Lower leg skin (tissue), 4 donors: Measurements from ENCODE around the gene PTRH1. TPM values are rescaled to one million over a fixed set of nuclear protein-coding genes. Genes with fewer than 3 reads are reported as not detected.

ENCODE experiments used
- DNase-seq, 2 donors: peaks; one replicate each; pipeline ENCODE4 v3.0.0-alpha.2; 2019; ENCODE audit warnings: low spot score in 2 of 2
- H3K4me3 ChIP-seq: fragments of 200-600 bp; sonication (generic); 2 replicates; pipeline ENCODE4 v1.5.1; 2017; ENCODE audit warnings: mild to moderate bottlenecking, low read depth; ENCODE audit not compliant: poor library complexity, severe bottlenecking
- POLR2A ChIP-seq, 2 donors: fragments of 450-650 bp; IDR thresholded peaks; one replicate each; pipeline ENCODE4 v1.6.1; 2016 to 2017; ENCODE audit warnings: antibody characterized with exemption in 2 of 2, mild to moderate bottlenecking in 1 of 2, moderate library complexity in 1 of 2
- WGBS, 2 donors: methylation state at CpG; one replicate each; pipeline ENCODE4 v1.1.5; 2018; 5-methylcytosine and 5-hydroxymethylcytosine counted together
- intact Hi-C: fragments of 100-400 bp; cut with DNase I; formaldehyde crosslinking; loops from one replicate; pipeline ENCODE4 v1.15.0; 2023; ENCODE audit warnings: low total_unique reads
- total RNA-seq, 4 donors: library from RNA; depleted of rRNA; stranded (reverse); fragments of >200 nt; gene quantifications; one replicate each; pipeline ENCODE4 v1.1.0, GENCODE V29; 2016
- TF ChIP-seq, protein P1 (sequence below), 3 donors: fragments of 450-650 bp; IDR thresholded peaks; one replicate each; pipeline ENCODE4 v1.5.1; 2016; ENCODE audit warnings: antibody characterized with exemption in 3 of 3, mild to moderate bottlenecking in 3 of 3, moderate library complexity in 2 of 3

The PTRH1 gene
- total RNA-seq, 4 donors from 2014 or later, result 28.2 to 71.8 (median 52.3) TPM

- intact Hi-C loops, result no loop called here
- WGBS, 2 donors, result 58 to 62% methylated on average over 23 of the region's 23 CpGs
- DNase-seq, result no peak
- no peak for TF ChIP-seq POLR2A (IDR thresholded peaks at IDR 0.05)
- TF ChIP-seq, protein P1, sequence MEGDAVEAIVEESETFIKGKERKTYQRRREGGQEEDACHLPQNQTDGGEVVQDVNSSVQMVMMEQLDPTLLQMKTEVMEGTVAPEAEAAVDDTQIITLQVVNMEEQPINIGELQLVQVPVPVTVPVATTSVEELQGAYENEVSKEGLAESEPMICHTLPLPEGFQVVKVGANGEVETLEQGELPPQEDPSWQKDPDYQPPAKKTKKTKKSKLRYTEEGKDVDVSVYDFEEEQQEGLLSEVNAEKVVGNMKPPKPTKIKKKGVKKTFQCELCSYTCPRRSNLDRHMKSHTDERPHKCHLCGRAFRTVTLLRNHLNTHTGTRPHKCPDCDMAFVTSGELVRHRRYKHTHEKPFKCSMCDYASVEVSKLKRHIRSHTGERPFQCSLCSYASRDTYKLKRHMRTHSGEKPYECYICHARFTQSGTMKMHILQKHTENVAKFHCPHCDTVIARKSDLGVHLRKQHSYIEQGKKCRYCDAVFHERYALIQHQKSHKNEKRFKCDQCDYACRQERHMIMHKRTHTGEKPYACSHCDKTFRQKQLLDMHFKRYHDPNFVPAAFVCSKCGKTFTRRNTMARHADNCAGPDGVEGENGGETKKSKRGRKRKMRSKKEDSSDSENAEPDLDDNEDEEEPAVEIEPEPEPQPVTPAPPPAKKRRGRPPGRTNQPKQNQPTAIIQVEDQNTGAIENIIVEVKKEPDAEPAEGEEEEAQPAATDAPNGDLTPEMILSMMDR (IDR thresholded peaks at IDR 0.05), result no peak
- H3K4me3 ChIP-seq, result no peak overlapping the region
Observed at GRCh38 chr9:127724012-127724411, 8.5 kb upstream of the PTRH1 start.

DNA sequence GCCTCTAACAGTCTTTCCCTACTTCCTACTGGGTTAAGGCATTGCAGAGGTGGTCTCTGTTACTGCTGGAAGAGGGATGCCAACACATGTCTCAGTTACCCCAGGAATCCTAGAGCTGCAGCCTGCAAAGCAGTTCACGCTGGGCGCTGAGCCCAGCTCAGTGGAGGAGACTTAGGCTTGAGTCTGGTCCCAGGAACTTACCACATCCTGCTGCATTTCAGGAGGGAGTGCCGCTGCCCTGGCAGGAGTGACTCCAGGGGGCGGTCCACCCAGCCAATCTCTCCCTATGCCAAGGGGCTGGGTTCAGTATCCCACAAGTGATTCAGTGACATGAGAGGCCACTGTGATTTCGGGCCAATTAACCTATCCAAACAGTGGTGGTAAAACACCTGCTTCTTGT lies 8.0 kb upstream of the PTRH1 start:
- DNase-seq, result no peak
- intact Hi-C loops, result no loop called here
- no peak overlapping the region for H3K4me3 ChIP-seq
- TF ChIP-seq, protein P1 (IDR thresholded peaks at IDR 0.05), result no peak
- TF ChIP-seq POLR2A (IDR thresholded peaks at IDR 0.05), result no peak
- 44 to 68% methylated on average over 5 of the region's 5 CpGs for WGBS, 2 donors

DNA sequence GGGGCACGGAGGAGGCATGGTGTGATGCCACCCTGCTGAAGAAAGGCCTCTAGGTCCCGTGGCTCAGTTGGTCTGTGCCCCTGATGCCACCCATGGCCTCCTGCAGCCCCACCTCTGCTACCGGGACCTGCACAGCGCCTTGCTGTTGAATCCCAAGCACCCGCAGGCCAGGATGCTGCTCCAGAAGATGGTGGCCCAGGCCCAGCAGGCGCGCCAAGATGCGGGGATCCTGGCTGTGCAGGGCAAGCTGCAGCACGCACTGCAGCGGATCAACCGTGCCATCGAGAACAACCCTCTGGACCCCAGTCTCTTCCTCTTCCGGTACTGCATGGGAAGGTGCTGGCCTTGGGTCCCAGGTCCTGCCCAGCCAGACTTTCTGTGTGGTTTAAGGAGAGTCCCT lies 7.5 kb upstream of the PTRH1 start:
- no peak for DNase-seq
- H3K4me3 ChIP-seq, result no peak overlapping the region
- 64 to 83% methylated on average over 11 to 13 of the region's 13 CpGs for WGBS, 2 donors
- TF ChIP-seq, protein P1 (IDR thresholded peaks at IDR 0.05), result no peak
- no peak for TF ChIP-seq POLR2A (IDR thresholded peaks at IDR 0.05)
- intact Hi-C loops, result no loop called here

GRCh38 chr9:127722055-127722745 lies 6.7 kb upstream of the PTRH1 start:
- no peak overlapping the region for H3K4me3 ChIP-seq
- no peak for DNase-seq
- WGBS, 2 donors, result 76% methylated on average over 12 of the region's 12 CpGs
- intact Hi-C loops, result no loop called here
- TF ChIP-seq POLR2A (IDR thresholded peaks at IDR 0.05), result no peak
- TF ChIP-seq, protein P1 (IDR thresholded peaks at IDR 0.05), result no peak

DNA sequence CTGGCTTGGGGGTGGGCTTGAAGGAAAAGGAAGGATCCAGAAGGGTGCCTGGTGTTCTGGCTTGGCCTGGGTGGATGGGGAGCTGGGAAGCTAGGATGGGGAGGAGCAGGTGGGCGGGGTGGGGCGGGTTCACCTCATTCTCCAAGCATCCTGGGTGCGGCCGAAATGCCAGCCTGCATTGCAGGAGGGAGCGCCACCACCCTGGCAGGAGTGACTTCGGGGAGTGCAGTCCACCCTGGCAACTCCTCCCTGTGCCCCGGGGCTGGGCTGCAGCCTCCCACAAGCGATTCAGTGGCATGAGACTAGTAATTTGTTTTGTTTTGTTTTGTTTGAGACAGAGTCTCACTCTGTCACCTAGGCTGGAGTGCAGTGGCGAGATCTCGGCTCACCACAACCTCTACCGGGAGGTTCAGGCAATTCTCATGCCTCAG lies 5.9 kb upstream of the PTRH1 start:
- WGBS, 2 donors, result 33 to 40% methylated on average over 10 to 11 of the region's 11 CpGs
- no peak overlapping the region for H3K4me3 ChIP-seq
- intact Hi-C loops, result no loop called here
- TF ChIP-seq POLR2A (IDR thresholded peaks at IDR 0.05), result no peak
- TF ChIP-seq, protein P1 (IDR thresholded peaks at IDR 0.05), result no peak
- DNase-seq, result no peak

GRCh38 chr9:127720865-127721227 lies 5.4 kb upstream of the PTRH1 start:
- no peak overlapping the region for H3K4me3 ChIP-seq
- TF ChIP-seq, protein P1 (IDR thresholded peaks at IDR 0.05), result no peak
- TF ChIP-seq POLR2A (IDR thresholded peaks at IDR 0.05), result no peak
- intact Hi-C loops, result no loop called here
- no peak for DNase-seq
